ENCODE results near the gene TTLL6. TPM values are rescaled to one million over a fixed set of nuclear protein-coding genes. Genes with fewer than 3 reads are reported as not detected.
"Not testable (repeated sequence)": the region's sequence is repeated elsewhere in the genome, so short reads cannot be mapped to it uniquely, and the experiment has no call there.

TTLL6 gene
- total and polyA plus RNA-seq, 12 donors, result under 0.01 to 2.0 (median 0.44) TPM; not detected in 4

GRCh38 chr17:48842746-48843145 is 25.7 kb upstream of the TTLL6 start:
- Histone ChIP-seq H3K27ac (peak overlapping the region in 4 of 5 donors; percentile 6 to 90 (median 58)), H3K4me3 (no peak overlapping the region), H3K4me1 (replicated peaks in 1 of 2) (peaks cover 29 to 61% of the 10 kb centered on the region in 2 donors)

DNA sequence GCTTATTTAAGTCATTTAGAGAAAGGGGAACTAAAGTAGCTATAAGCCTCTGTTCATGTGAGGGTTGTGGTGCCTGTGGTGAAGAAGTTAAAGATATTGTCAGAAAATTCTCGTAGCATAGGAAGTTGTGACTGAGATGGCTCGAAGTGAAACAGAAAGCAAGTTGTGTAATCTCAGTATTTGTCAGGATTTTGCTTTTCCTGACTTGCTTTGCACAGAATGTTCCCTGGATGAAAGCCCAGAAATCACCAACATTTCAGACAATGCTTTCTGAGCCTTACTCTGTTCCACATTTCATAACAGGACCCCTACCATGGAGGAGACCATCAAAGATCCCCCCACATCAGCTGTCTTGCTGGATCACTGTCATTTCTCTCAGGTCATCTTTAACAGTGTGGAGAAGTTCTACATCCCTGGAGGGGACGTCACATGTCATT is 24.4 kb upstream of the TTLL6 start:
- H3K9me3 ChIP-seq (replicated peaks in 1 of 3), result no peaks in the 10 kb centered on the region
- peak overlapping the region; percentile 61 to 90 (median 86) for H3K27ac ChIP-seq
- H3K4me3 ChIP-seq, result peak overlapping the region in 2 of 4 donors; percentile 17 to 38
- peak in 1 of 2 donors; percentile 12 for TF ChIP-seq POLR2A (IDR thresholded peaks at IDR 0.05)
- TF ChIP-seq, protein P1, sequence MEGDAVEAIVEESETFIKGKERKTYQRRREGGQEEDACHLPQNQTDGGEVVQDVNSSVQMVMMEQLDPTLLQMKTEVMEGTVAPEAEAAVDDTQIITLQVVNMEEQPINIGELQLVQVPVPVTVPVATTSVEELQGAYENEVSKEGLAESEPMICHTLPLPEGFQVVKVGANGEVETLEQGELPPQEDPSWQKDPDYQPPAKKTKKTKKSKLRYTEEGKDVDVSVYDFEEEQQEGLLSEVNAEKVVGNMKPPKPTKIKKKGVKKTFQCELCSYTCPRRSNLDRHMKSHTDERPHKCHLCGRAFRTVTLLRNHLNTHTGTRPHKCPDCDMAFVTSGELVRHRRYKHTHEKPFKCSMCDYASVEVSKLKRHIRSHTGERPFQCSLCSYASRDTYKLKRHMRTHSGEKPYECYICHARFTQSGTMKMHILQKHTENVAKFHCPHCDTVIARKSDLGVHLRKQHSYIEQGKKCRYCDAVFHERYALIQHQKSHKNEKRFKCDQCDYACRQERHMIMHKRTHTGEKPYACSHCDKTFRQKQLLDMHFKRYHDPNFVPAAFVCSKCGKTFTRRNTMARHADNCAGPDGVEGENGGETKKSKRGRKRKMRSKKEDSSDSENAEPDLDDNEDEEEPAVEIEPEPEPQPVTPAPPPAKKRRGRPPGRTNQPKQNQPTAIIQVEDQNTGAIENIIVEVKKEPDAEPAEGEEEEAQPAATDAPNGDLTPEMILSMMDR (IDR thresholded peaks at IDR 0.05), result no peak
- H3K27me3 ChIP-seq, result no peaks in the 10 kb centered on the region
- peak in 6 of 7 donors; percentile 37 to 58 (median 49) for DNase-seq
- WGBS, 4 donors, result 7 to 12% (median 7%) methylated on average over 3 of the region's 3 CpGs
- intact Hi-C loops (cut with DNase I), result no loop called here
- H3K4me1 ChIP-seq (replicated peaks in 1 of 2), result peaks cover 29 to 70% of the 10 kb centered on the region in 2 donors
- peaks cover 0 to 36% of the 10 kb centered on the region in 2 donors for H3K36me3 ChIP-seq (replicated peaks in 1 of 2)

More at GRCh38 chr17:48842746-48843145, 25.7 kb upstream of the TTLL6 start:
- H3K9me3 ChIP-seq (replicated peaks in 1 of 3), result no peaks in the 10 kb centered on the region
- TF ChIP-seq, protein P1 (IDR thresholded peaks at IDR 0.05), result no peak
- TF ChIP-seq POLR2A (IDR thresholded peaks at IDR 0.05), result no peak
- peaks cover 0 to 48% of the 10 kb centered on the region in 2 donors for H3K36me3 ChIP-seq (replicated peaks in 1 of 2)
- DNase-seq, result no peak
- intact Hi-C loops (cut with DNase I), result no loop called here
- WGBS, 4 donors, result 73 to 83% (median 77%) methylated on average over 3 of the region's 3 CpGs
- H3K27me3 ChIP-seq, result no peaks in the 10 kb centered on the region

DNA sequence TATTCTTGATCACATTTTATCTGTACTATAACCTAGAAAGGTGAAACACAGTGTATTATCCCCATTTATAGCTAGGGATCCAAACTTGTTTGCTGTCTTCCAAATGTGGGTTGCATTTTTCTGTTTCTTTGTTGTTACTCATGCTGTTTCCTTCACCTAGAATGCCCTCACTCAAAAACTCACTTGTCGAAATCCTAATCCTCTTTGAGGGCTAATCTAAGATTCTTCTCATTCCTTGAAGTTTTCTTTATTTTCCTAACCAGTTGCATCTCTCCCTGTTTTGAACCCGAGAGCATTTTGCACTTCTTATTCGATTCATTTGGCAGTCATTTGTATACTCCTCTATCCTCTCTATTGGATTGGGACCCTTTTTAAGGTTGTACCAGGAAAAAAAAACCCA is 23.4 kb upstream of the TTLL6 start:
- DNase-seq, result no peak
- Histone ChIP-seq H3K4me3 (peak overlapping the region in 1 of 4 donors; percentile 38), H3K36me3 (replicated peaks in 1 of 2) (peaks cover 0 to 27% of the 10 kb centered on the region in 2 donors), H3K9me3 (replicated peaks in 1 of 3) (no peaks in the 10 kb centered on the region), H3K27me3 (no peaks in the 10 kb centered on the region), H3K4me1 (replicated peaks in 1 of 2) (peaks cover 32 to 73% of the 10 kb centered on the region in 2 donors), H3K27ac (peak overlapping the region; percentile 61 to 90 (median 86))
- no peak for TF ChIP-seq POLR2A (IDR thresholded peaks at IDR 0.05)
- WGBS, 4 donors, result 39 to 58% (median 47%) methylated on average over 3 of the region's 3 CpGs
- intact Hi-C loops (cut with DNase I), result no loop called here

- Histone ChIP-seq H3K27ac (peak overlapping the region in 1 of 5 donors; percentile 38), H3K4me1 (replicated peaks in 1 of 2) (peaks cover 35 to 90% of the 10 kb centered on the region in 2 donors)
- 70 to 86% (median 72%) methylated on average over 4 of the region's 4 CpGs for WGBS, 4 donors
- intact Hi-C loops (cut with DNase I); H3K4me3 ChIP-seq; H3K9me3 ChIP-seq (replicated peaks in 1 of 3); DNase-seq; H3K27me3 ChIP-seq; H3K36me3 ChIP-seq (replicated peaks in 1 of 2): not testable (repeated sequence)
Measured at GRCh38 chr17:48837458-48837857, 20.4 kb upstream of the TTLL6 start.

- no peak overlapping the region for H3K4me3 ChIP-seq
- DNase-seq, result no peak
- H3K36me3 ChIP-seq (replicated peaks in 1 of 2), result no peaks in the 10 kb centered on the region
- WGBS, 4 donors, result 86 to 99% (median 93%) methylated on average over 2 of the region's 2 CpGs
- H3K9me3 ChIP-seq (replicated peaks in 1 of 3), result no peaks in the 10 kb centered on the region
- H3K27ac ChIP-seq, result no peak overlapping the region
- H3K4me1 ChIP-seq (replicated peaks in 1 of 2), result peaks cover 30 to 86% of the 10 kb centered on the region in 2 donors
- no peaks in the 10 kb centered on the region for H3K27me3 ChIP-seq
- TF ChIP-seq, protein P1 (IDR thresholded peaks at IDR 0.05), result no peak
- intact Hi-C loops (cut with DNase I), result no loop called here
Measured at GRCh38 chr17:48835971-48836370, 18.9 kb upstream of the TTLL6 start.
